Skeletal muscle tissue (tissue), 4 donors: ENCODE data around the gene RHO. TPM values are rescaled to one million over a fixed set of nuclear protein-coding genes. Genes with fewer than 3 reads are reported as not detected.

Experiments
- H3K27ac ChIP-seq: one replicate; pipeline ENCODE4 v1.7.0; 2013; ENCODE audit warnings: mild to moderate bottlenecking, low read depth, low read length, inconsistent platforms
- H3K27me3 ChIP-seq, 3 donors: one replicate each; pipeline ENCODE4 v1.7.0; 2013; ENCODE audit warnings: low read length in 3 of 3; ENCODE audit not compliant: control insufficient read depth in 3 of 3, insufficient read depth in 3 of 3
- H3K36me3 ChIP-seq, 3 donors: one replicate each; pipeline ENCODE4 v1.7.0; 2013; ENCODE audit warnings: low read length in 3 of 3; ENCODE audit not compliant: control insufficient read depth in 3 of 3, insufficient read depth in 3 of 3
- H3K4me1 ChIP-seq, 3 donors: one replicate each; pipeline ENCODE4 v1.7.0; 2013; ENCODE audit warnings: low read length in 3 of 3, mild to moderate bottlenecking in 3 of 3; ENCODE audit not compliant: control insufficient read depth in 3 of 3, insufficient read depth in 3 of 3
- H3K4me3 ChIP-seq, 3 donors: one replicate each; pipeline ENCODE4 v1.7.0; 2013; ENCODE audit warnings: low read length in 3 of 3
- H3K9ac ChIP-seq, 3 donors: one replicate each; pipeline ENCODE4 v1.7.0; 2013; ENCODE audit warnings: low read length in 3 of 3, mild to moderate bottlenecking in 3 of 3, moderate library complexity in 2 of 3, low read depth in 1 of 3
- H3K9me3 ChIP-seq, 3 donors: one replicate each; pipeline ENCODE4 v1.7.0; 2013; ENCODE audit warnings: low read length in 3 of 3; ENCODE audit not compliant: control insufficient read depth in 3 of 3
- total RNA-seq: library from RNA; depleted of rRNA; stranded (reverse); fragments of >200 nt; gene quantifications from one replicate; pipeline ENCODE4 v1.2.3, GENCODE V29; 2014
- donor health status: Osteomylitis.

Gene RHO
- total RNA-seq, 1 donor from 2014 or later: not detected

- H3K4me1 ChIP-seq: peaks cover 4 to 6% (median 5%) of the 10 kb centered on the region in 3 donors
- H3K9me3 ChIP-seq: no peaks in the 10 kb centered on the region
- H3K36me3 ChIP-seq: no peaks in the 10 kb centered on the region
- H3K27me3 ChIP-seq: no peaks in the 10 kb centered on the region
- H3K4me3 ChIP-seq: no peak overlapping the region
- H3K9ac ChIP-seq: no peak overlapping the region
- H3K27ac ChIP-seq: no peak overlapping the region
These were observed 2.1 kb upstream of the RHO start for GRCh38 chr3:129526121-129526900.

DNA sequence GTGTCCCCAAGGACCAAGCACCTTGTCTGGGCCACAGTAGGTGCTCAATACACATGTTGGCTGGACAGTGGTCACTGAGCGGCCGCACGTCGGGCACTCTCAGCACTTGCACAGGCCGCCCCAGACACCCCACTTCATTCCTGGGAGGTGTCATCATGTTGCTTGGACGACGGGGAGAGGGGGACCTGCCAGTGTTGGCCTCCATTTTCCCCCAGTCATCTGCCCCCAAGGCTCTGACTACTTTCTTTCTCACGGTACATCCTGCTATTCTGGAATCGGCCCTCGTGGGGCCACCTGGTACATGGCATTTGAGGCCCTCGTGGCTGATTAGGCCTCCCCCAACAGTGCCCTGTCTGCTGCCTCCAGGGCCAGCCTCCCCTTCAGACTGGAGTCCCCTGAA, 1.2 kb upstream of the RHO start:
- Histone ChIP-seq H3K9ac (no peak overlapping the region), H3K27ac (no peak overlapping the region), H3K9me3 (no peaks in the 10 kb centered on the region), H3K27me3 (no peaks in the 10 kb centered on the region), H3K4me3 (no peak overlapping the region), H3K4me1 (peaks cover 4 to 6% (median 5%) of the 10 kb centered on the region in 3 donors), H3K36me3 (no peaks in the 10 kb centered on the region)

GRCh38 chr3:129529436-129530210, 1.2 kb downstream of the RHO start:
- H3K4me3 ChIP-seq: no peak overlapping the region
- no peaks in the 10 kb centered on the region for H3K9me3 ChIP-seq
- no peak overlapping the region for H3K9ac ChIP-seq
- no peaks in the 10 kb centered on the region for H3K27me3 ChIP-seq
- H3K4me1 ChIP-seq: peaks cover 4 to 6% (median 5%) of the 10 kb centered on the region in 3 donors
- no peaks in the 10 kb centered on the region for H3K36me3 ChIP-seq
- H3K27ac ChIP-seq: no peak overlapping the region

DNA sequence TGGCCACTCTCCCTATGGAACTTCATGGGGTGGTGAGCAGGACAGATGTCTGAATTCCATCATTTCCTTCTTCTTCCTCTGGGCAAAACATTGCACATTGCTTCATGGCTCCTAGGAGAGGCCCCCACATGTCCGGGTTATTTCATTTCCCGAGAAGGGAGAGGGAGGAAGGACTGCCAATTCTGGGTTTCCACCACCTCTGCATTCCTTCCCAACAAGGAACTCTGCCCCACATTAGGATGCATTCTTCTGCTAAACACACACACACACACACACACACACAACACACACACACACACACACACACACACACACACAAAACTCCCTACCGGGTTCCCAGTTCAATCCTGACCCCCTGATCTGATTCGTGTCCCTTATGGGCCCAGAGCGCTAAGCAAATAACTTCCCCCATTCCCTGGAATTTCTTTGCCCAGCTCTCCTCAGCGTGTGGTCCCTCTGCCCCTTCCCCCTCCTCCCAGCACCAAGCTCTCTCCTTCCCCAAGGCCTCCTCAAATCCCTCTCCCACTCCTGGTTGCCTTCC, 1.9 kb downstream of the RHO start:
- Histone ChIP-seq H3K27me3 (no peaks in the 10 kb centered on the region), H3K27ac (no peak overlapping the region), H3K4me1 (peaks cover 4 to 6% (median 5%) of the 10 kb centered on the region in 3 donors), H3K4me3 (no peak overlapping the region), H3K36me3 (no peaks in the 10 kb centered on the region), H3K9me3 (no peaks in the 10 kb centered on the region), H3K9ac (no peak overlapping the region)

DNA sequence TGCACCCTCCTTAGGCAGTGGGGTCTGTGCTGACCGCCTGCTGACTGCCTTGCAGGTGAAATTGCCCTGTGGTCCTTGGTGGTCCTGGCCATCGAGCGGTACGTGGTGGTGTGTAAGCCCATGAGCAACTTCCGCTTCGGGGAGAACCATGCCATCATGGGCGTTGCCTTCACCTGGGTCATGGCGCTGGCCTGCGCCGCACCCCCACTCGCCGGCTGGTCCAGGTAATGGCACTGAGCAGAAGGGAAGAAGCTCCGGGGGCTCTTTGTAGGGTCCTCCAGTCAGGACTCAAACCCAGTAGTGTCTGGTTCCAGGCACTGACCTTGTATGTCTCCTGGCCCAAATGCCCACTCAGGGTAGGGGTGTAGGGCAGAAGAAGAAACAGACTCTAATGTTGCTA, 2.4 kb downstream of the RHO start:
- H3K27me3 ChIP-seq: no peaks in the 10 kb centered on the region
- no peak overlapping the region for H3K4me3 ChIP-seq
- no peak overlapping the region for H3K9ac ChIP-seq
- H3K27ac ChIP-seq: no peak overlapping the region
- H3K9me3 ChIP-seq: no peaks in the 10 kb centered on the region
- H3K36me3 ChIP-seq: no peaks in the 10 kb centered on the region
- peaks cover 4 to 6% (median 5%) of the 10 kb centered on the region in 3 donors for H3K4me1 ChIP-seq

GRCh38 chr3:129531699-129532098, 3.3 kb downstream of the RHO start:
- H3K27me3 ChIP-seq: no peaks in the 10 kb centered on the region
- peaks cover 4 to 6% (median 5%) of the 10 kb centered on the region in 3 donors for H3K4me1 ChIP-seq
- H3K9ac ChIP-seq: no peak overlapping the region
- H3K36me3 ChIP-seq: no peaks in the 10 kb centered on the region
- H3K4me3 ChIP-seq: no peak overlapping the region
- H3K27ac ChIP-seq: no peak overlapping the region
- no peaks in the 10 kb centered on the region for H3K9me3 ChIP-seq

GRCh38 chr3:129532261-129532660, 3.8 kb downstream of the RHO start:
- Histone ChIP-seq H3K9ac (no peak overlapping the region), H3K9me3 (no peaks in the 10 kb centered on the region), H3K36me3 (no peaks in the 10 kb centered on the region), H3K27ac (no peak overlapping the region), H3K4me3 (no peak overlapping the region), H3K4me1 (peaks cover 4 to 6% (median 5%) of the 10 kb centered on the region in 3 donors), H3K27me3 (no peaks in the 10 kb centered on the region)

DNA sequence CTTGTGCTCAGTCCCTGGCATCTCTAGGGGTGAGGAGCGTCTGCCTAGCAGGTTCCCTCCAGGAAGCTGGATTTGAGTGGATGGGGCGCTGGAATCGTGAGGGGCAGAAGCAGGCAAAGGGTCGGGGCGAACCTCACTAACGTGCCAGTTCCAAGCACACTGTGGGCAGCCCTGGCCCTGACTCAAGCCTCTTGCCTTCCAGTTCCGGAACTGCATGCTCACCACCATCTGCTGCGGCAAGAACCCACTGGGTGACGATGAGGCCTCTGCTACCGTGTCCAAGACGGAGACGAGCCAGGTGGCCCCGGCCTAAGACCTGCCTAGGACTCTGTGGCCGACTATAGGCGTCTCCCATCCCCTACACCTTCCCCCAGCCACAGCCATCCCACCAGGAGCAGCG, 5.0 kb downstream of the RHO start:
- no peak overlapping the region for H3K4me3 ChIP-seq
- H3K27ac ChIP-seq: no peak overlapping the region
- peaks cover 4 to 6% (median 5%) of the 10 kb centered on the region in 3 donors for H3K4me1 ChIP-seq
- H3K9me3 ChIP-seq: no peaks in the 10 kb centered on the region
- H3K9ac ChIP-seq: no peak overlapping the region
- no peaks in the 10 kb centered on the region for H3K27me3 ChIP-seq
- no peaks in the 10 kb centered on the region for H3K36me3 ChIP-seq

DNA sequence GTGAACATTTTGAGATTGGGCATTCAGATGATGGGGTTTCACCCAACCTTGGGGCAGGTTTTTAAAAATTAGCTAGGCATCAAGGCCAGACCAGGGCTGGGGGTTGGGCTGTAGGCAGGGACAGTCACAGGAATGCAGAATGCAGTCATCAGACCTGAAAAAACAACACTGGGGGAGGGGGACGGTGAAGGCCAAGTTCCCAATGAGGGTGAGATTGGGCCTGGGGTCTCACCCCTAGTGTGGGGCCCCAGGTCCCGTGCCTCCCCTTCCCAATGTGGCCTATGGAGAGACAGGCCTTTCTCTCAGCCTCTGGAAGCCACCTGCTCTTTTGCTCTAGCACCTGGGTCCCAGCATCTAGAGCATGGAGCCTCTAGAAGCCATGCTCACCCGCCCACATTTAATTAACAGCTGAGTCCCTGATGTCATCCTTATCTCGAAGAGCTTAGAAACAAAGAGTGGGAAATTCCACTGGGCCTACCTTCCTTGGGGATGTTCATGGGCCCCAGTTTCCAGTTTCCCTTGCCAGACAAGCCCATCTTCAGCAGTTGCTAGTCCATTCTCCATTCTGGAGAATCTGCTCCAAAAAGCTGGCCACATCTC, 6.1 kb downstream of the RHO start:
- Histone ChIP-seq H3K36me3 (no peaks in the 10 kb centered on the region), H3K9ac (no peak overlapping the region)

More for the DNA sequence above, 6.1 kb downstream of the RHO start:
- H3K4me3 ChIP-seq: no peak overlapping the region
- no peak overlapping the region for H3K27ac ChIP-seq
- no peaks in the 10 kb centered on the region for H3K9me3 ChIP-seq
- H3K27me3 ChIP-seq: no peaks in the 10 kb centered on the region
- peaks cover 5 to 6% (median 5%) of the 10 kb centered on the region in 3 donors for H3K4me1 ChIP-seq
